PC-3 (cell line): Measurements from ENCODE around the gene PSMA8. TPM values are rescaled to one million over a fixed set of nuclear protein-coding genes. Genes with fewer than 3 reads are reported as not detected.

Source experiments
- ATAC-seq: fragments of 200-7000 bp; cut with Tn5 transposase; 2 replicates; pipeline ENCODE4 v1.9.1; 2020; ENCODE audit warnings: mild to moderate bottlenecking, moderate library complexity
- BruUV-seq: library from RNA; stranded (reverse); fragments of 400-500 nt; replicated peaks from 2 replicates; lab custom pipeline; 2021; lab: Mats Ljungman, UMichigan
- CTCF ChIA-PET: fragments of 300-600 bp; sonication (Branson Sonifier 250); formaldehyde crosslinking; loops from one replicate; lab custom pipeline; 2022; ENCODE audit warnings: antibody characterized with exemption; lab: Charles Lee
- POLR2A ChIA-PET: fragments of 300-600 bp; sonication (Branson Sonifier 250); formaldehyde crosslinking; loops from one replicate; lab custom pipeline; 2022; ENCODE audit warnings: antibody characterized with exemption; ENCODE audit not compliant: unreplicated experiment; lab: Charles Lee
- DNase-seq: peaks from one replicate; pipeline ENCODE4 v3.0.0-alpha.2; 2015
- H2AFZ ChIP-seq: fragments of 300-600 bp; sonication (generic); 2 replicates; pipeline ENCODE4 v1.6.0; 2016; ENCODE audit warnings: antibody characterized with exemption, low read length
- H3F3A ChIP-seq: fragments of 300-600 bp; sonication (generic); one replicate; pipeline ENCODE4 v1.6.0; 2017; ENCODE audit warnings: antibody characterized with exemption, low read length, control low read depth, mild to moderate bottlenecking; ENCODE audit not compliant: unreplicated experiment
- H3K27ac ChIP-seq: fragments of 300-600 bp; sonication (generic); 2 replicates; pipeline ENCODE4 v1.5.1; 2016; ENCODE audit warnings: mild to moderate bottlenecking, low read length
- H3K27me3 ChIP-seq: fragments of 300-600 bp; sonication (generic); 2 replicates; pipeline ENCODE4 v1.6.1; 2016; ENCODE audit warnings: low read length, mixed read lengths
- H3K36me3 ChIP-seq: fragments of 300-600 bp; sonication (generic); 2 replicates; pipeline ENCODE4 v1.6.1; 2016; ENCODE audit warnings: low read depth, mixed run types, low read length, mixed read lengths
- H3K4me1 ChIP-seq: fragments of 300-600 bp; sonication (generic); 2 replicates; pipeline ENCODE4 v1.5.1; 2016; ENCODE audit warnings: low read length; ENCODE audit not compliant: insufficient read depth
- H3K4me2 ChIP-seq: fragments of 300-600 bp; sonication (generic); 2 replicates; pipeline ENCODE4 v1.6.0; 2016; ENCODE audit warnings: low read length
- H3K4me3 ChIP-seq: fragments of 300-600 bp; sonication (generic); 2 replicates; pipeline ENCODE4 v1.5.1; 2016; ENCODE audit warnings: mild to moderate bottlenecking, low read length, mixed read lengths
- H3K79me2 ChIP-seq: fragments of 300-600 bp; sonication (generic); 2 replicates; pipeline ENCODE4 v1.6.1; 2017; ENCODE audit warnings: low read length, mixed read lengths
- H3K9ac ChIP-seq: fragments of 300-600 bp; sonication (generic); 2 replicates; pipeline ENCODE4 v1.6.0; 2016; ENCODE audit warnings: mild to moderate bottlenecking, low read length
- H3K9me2 ChIP-seq: fragments of 300-600 bp; sonication (generic); replicated peaks from 2 replicates; pipeline ENCODE4 v1.6.1; 2016; ENCODE audit warnings: mixed run types, low read length, mixed read lengths
- H3K9me3 ChIP-seq: fragments of 300-600 bp; sonication (generic); 2 replicates; pipeline ENCODE4 v1.6.1; 2016; ENCODE audit warnings: low read length, mixed read lengths
- H4K20me1 ChIP-seq: fragments of 300-600 bp; sonication (generic); 2 replicates; pipeline ENCODE4 v1.6.1; 2016; ENCODE audit warnings: low read length, mixed read lengths
- EZH2 ChIP-seq: fragments of 300-600 bp; sonication (generic); IDR thresholded peaks from one replicate; pipeline ENCODE4 v1.6.1; 2017; ENCODE audit warnings: antibody characterized with exemption, mild to moderate bottlenecking, low read length; ENCODE audit not compliant: unreplicated experiment
- EZH2phosphoT487 ChIP-seq: fragments of 300-600 bp; sonication (generic); IDR thresholded peaks from 2 replicates; pipeline ENCODE4 v1.6.1; 2018; ENCODE audit warnings: mild to moderate bottlenecking, antibody characterized with exemption, low read length, borderline replicate concordance
- intact Hi-C: fragments of 100-400 bp; cut with micrococcal nuclease; formaldehyde crosslinking; loops from 2 replicates; pipeline ENCODE4 v1.9.0; 2023
- total RNA-seq: library from RNA; depleted of rRNA; stranded (reverse); fragments of >200 nt; gene quantifications from 2 replicates; pipeline ENCODE4 v1.2.3, GENCODE V29; 2014
- TF ChIP-seq, protein P1 (sequence below): fragments of 300-600 bp; sonication (generic); conservative IDR thresholded peaks from 2 replicates; pipeline ENCODE4 v1.5.1; 2017; ENCODE audit warnings: antibody characterized with exemption, low read depth, mild to moderate bottlenecking, low read length

PSMA8 gene
- total RNA-seq, 1 experiment from 2014 or later = not detected

DNA sequence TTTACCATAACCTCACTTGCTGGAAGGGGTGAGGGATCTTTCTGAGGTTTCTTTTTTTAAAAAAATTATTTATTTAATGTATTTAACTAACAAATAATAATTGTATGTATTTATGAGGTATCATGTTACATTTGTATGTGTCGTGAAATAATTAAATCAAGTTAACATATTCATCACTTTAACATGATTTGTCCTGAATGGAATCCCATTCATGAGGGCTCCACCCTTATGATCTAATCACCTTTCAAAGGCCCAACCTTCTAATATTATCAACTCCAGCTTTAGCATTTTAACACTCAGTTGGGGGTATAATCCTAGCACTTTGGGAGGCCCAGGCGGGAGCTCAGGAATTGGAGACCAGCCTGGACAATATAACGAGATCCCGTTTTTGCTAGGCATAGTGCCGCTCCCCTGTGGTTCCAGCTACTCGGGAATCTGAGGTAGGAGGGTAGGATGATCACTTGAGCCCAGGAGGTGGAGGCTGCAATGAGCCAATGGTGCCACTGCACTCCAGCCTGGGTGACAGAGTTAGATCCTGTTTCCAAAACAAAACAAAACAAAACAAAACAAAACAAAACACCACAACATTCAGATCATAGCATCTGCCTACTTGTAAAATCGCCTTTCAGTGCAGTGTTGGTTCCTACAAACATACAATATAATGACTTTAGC lies 91.5 kb downstream of the PSMA8 start:
- TF ChIP-seq EZH2 (no peak), EZH2phosphoT487 (no peak)
- TF ChIP-seq, protein P1, sequence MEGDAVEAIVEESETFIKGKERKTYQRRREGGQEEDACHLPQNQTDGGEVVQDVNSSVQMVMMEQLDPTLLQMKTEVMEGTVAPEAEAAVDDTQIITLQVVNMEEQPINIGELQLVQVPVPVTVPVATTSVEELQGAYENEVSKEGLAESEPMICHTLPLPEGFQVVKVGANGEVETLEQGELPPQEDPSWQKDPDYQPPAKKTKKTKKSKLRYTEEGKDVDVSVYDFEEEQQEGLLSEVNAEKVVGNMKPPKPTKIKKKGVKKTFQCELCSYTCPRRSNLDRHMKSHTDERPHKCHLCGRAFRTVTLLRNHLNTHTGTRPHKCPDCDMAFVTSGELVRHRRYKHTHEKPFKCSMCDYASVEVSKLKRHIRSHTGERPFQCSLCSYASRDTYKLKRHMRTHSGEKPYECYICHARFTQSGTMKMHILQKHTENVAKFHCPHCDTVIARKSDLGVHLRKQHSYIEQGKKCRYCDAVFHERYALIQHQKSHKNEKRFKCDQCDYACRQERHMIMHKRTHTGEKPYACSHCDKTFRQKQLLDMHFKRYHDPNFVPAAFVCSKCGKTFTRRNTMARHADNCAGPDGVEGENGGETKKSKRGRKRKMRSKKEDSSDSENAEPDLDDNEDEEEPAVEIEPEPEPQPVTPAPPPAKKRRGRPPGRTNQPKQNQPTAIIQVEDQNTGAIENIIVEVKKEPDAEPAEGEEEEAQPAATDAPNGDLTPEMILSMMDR = no peak
- Histone ChIP-seq H3K36me3 (no peaks in the 10 kb centered on the region), H4K20me1 (peaks cover 24% of the 10 kb centered on the region; the same call in 1 of the 2 replicates), H3F3A (no peaks in the 10 kb centered on the region), H3K9me2 (no peaks in the 10 kb centered on the region), H3K4me2 (peak overlapping the region; percentile 83), H2AFZ (peak overlapping the region; percentile 83), H3K27ac (no peak overlapping the region), H3K4me3 (peak overlapping the region; percentile 89; the same call in 1 of the 2 replicates), H3K27me3 (no peaks in the 10 kb centered on the region), H3K4me1 (peaks cover 19% of the 10 kb centered on the region; the same call in 1 of the 2 replicates), H3K9ac (no peak overlapping the region), H3K9me3 (no peaks in the 10 kb centered on the region), H3K79me2 (peaks cover 28% of the 10 kb centered on the region)
- ChIA-PET CTCF (no interaction called here), POLR2A (no interaction called here)
- no TSS peak for BruUV-seq
- ATAC-seq (no peak), DNase-seq (no peak)
- intact Hi-C loops = no loop called here

DNA sequence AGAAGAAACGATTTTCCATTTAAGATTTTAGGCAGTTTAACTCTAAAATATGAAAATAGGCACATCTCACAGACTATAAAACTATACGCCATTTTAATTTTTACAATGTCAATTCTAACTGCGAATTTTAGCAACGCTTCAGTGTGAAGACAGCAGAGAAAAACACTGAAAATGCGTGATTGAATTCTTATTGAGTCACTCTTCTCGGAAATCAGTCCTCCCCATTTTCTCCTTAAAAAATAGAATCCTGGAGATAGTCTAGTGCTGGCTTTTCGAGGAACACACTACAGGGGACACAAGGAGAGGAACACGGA lies 92.2 kb downstream of the PSMA8 start:
- ChIA-PET CTCF (no interaction called here), POLR2A (no interaction called here)
- Histone ChIP-seq H4K20me1 (peaks cover 29% of the 10 kb centered on the region; the same call in 1 of the 2 replicates), H3K9me2 (no peaks in the 10 kb centered on the region), H3K27me3 (no peaks in the 10 kb centered on the region), H3K4me3 (peak overlapping the region; percentile 89), H3K4me1 (peaks cover 19% of the 10 kb centered on the region; the same call in 1 of the 2 replicates), H3F3A (no peaks in the 10 kb centered on the region), H3K27ac (no peak overlapping the region), H2AFZ (peak overlapping the region; percentile 83), H3K79me2 (peaks cover 36% of the 10 kb centered on the region), H3K9ac (peak overlapping the region; percentile 90), H3K4me2 (peak overlapping the region; percentile 83), H3K36me3 (no peaks in the 10 kb centered on the region), H3K9me3 (no peaks in the 10 kb centered on the region)
- ATAC-seq = no peak
- TF ChIP-seq EZH2phosphoT487 = no peak
- TF ChIP-seq, protein P1 = no peak
- TSS peak; percentile 74 for BruUV-seq
- DNase-seq = no peak
- intact Hi-C loops = loop anchor here (2.0 kb wide), 1 partner anchor 137 kb away; no protein-coding TSS in a partner anchor
